ENCODE measurements around the gene SBF2.

DNA sequence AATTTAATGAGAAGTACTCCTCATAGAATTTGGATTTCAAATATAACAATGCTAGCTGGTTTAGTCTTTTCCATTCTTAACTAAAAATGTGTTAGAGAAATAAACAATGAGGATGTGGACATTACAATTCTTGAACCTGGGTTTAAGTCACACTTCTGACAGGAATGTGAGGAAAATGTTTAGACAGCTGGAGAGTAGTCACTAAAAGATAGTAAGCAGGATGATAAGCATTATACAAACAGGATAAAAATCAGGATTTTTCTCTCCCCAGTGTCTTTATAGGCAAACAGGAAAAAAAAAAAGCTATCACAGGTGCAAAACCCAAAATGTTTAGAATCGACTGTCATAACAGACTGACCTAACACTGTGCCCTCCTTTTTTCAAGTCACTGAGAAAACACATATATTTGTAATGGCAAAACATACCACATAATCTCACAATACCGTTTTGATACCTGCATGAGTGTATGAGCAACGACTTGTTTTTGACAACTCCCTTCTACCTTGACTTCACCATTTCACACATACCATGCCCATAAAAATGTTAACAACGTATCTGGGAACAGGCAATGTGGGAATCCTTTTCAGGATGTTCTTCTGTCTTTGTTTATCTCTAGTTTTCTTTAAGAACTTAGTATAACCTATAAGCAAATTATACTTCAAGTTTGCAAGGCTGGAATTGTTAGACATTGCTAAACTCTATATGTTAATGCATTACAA lies 242.0 kb downstream of the SBF2 start:
- TF ChIP-seq, protein P1, sequence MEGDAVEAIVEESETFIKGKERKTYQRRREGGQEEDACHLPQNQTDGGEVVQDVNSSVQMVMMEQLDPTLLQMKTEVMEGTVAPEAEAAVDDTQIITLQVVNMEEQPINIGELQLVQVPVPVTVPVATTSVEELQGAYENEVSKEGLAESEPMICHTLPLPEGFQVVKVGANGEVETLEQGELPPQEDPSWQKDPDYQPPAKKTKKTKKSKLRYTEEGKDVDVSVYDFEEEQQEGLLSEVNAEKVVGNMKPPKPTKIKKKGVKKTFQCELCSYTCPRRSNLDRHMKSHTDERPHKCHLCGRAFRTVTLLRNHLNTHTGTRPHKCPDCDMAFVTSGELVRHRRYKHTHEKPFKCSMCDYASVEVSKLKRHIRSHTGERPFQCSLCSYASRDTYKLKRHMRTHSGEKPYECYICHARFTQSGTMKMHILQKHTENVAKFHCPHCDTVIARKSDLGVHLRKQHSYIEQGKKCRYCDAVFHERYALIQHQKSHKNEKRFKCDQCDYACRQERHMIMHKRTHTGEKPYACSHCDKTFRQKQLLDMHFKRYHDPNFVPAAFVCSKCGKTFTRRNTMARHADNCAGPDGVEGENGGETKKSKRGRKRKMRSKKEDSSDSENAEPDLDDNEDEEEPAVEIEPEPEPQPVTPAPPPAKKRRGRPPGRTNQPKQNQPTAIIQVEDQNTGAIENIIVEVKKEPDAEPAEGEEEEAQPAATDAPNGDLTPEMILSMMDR (IDR thresholded peaks at IDR 0.05; ENCODE audit: low read length), result no peak
- no peak for TF ChIP-seq EZH2 (IDR thresholded peaks at IDR 0.05; ENCODE audit: borderline replicate concordance, low read length)

Data from OCI-LY1 (cell line).